CD14-positive monocyte (primary cell): Measurements from ENCODE around the gene MAML1. TPM values are rescaled to one million over a fixed set of nuclear protein-coding genes. Genes with fewer than 3 reads are reported as not detected.
A peak's percentile ranks its signal among the peaks of the same experiment; 100 is the strongest.

Experiments used
- DNase-seq, 3 donors: peaks; one replicate each; pipeline ENCODE4 v3.0.0-alpha.2; 2011 to 2022
- H2AFZ ChIP-seq: 2 replicates; pipeline ENCODE4 v1.6.0; 2012; ENCODE audit warnings: mild to moderate bottlenecking, low read depth, low read length, inconsistent platforms; ENCODE audit not compliant: insufficient read depth, poor library complexity, severe bottlenecking
- H3K27ac ChIP-seq, 2 donors: 1 replicate in 1 of 2; 2 replicates in 1 of 2; pipeline ENCODE4 v1.5.1; 2012 to 2013; ENCODE audit warnings: low read length in 2 of 2, control low read depth in 1 of 2, inconsistent platforms in 1 of 2, low read depth in 1 of 2, mild to moderate bottlenecking in 1 of 2
- H3K27me3 ChIP-seq, 2 donors: one replicate each; pipeline versions ENCODE4 v1.6.0 to v1.6.1; 2011 to 2013; ENCODE audit warnings: low read length in 2 of 2; ENCODE audit not compliant: control insufficient read depth in 2 of 2, insufficient read depth in 2 of 2
- H3K36me3 ChIP-seq, 2 donors: replicated peaks in 1 of 2; 1 replicate in 1 of 2; 2 replicates in 1 of 2; pipeline versions ENCODE4 v1.5.1 to v1.6.1; 2012 to 2013; ENCODE audit warnings: low read length in 2 of 2, control low read depth in 1 of 2, inconsistent platforms in 1 of 2, mild to moderate bottlenecking in 1 of 2; ENCODE audit not compliant: insufficient read depth in 2 of 2, control insufficient read depth in 1 of 2
- H3K4me1 ChIP-seq, 2 donors: 1 replicate in 1 of 2; 2 replicates in 1 of 2; pipeline versions ENCODE4 v1.5.1 to v1.6.1; 2012 to 2013; ENCODE audit warnings: low read length in 2 of 2, control low read depth in 1 of 2, inconsistent platforms in 1 of 2, mild to moderate bottlenecking in 1 of 2, moderate library complexity in 1 of 2; ENCODE audit not compliant: insufficient read depth in 2 of 2, control insufficient read depth in 1 of 2
- H3K4me2 ChIP-seq: replicated peaks from 2 replicates; pipeline ENCODE3; 2012; ENCODE audit warnings: low read length, moderate library complexity, mild to moderate bottlenecking; ENCODE audit not compliant: poor library complexity, severe bottlenecking; ENCODE audit errors: extremely low read depth
- H3K4me3 ChIP-seq, 3 experiments: fragments of 200-600 bp in 1 of 3; sonication (generic) in 1 of 3; replicated peaks in 1 of 3; 1 replicate in 2 of 3; 2 replicates in 1 of 3; pipeline ENCODE4 v1.5.1; 2011 to 2013; ENCODE audit warnings: low read length in 3 of 3, mild to moderate bottlenecking in 3 of 3, control low read depth in 2 of 3, low read depth in 2 of 3, inconsistent platforms in 1 of 3, moderate library complexity in 1 of 3
- H3K79me2 ChIP-seq: 2 replicates; pipeline ENCODE4 v1.6.0; 2012; ENCODE audit warnings: mild to moderate bottlenecking, control low read depth, inconsistent platforms, low read length, moderate library complexity; ENCODE audit not compliant: insufficient read depth
- H3K9ac ChIP-seq: 2 replicates; pipeline ENCODE4 v1.6.0; 2017; ENCODE audit warnings: low read length, mild to moderate bottlenecking; ENCODE audit not compliant: insufficient read depth, poor library complexity, severe bottlenecking
- H3K9me3 ChIP-seq, 2 donors: replicated peaks in 1 of 2; 1 replicate in 1 of 2; 2 replicates in 1 of 2; pipeline versions ENCODE4 v1.5.1 to v1.6.1; 2012 to 2013; ENCODE audit warnings: low read length in 2 of 2, control low read depth in 1 of 2; ENCODE audit not compliant: control insufficient read depth in 1 of 2, insufficient read depth in 1 of 2
- H4K20me1 ChIP-seq: 2 replicates; pipeline ENCODE4 v1.6.0; 2012; ENCODE audit warnings: mild to moderate bottlenecking, low read length, control low read depth, moderate library complexity; ENCODE audit not compliant: insufficient read depth
- H3K27ac Mint-ChIP-seq, 7 donors: one replicate each; pipeline ENCODE4 v1.8.0; 2020; ENCODE audit warnings: mild to moderate bottlenecking in 7 of 7, mixed read lengths in 7 of 7, moderate library complexity in 6 of 7, inconsistent platforms in 2 of 7
- H3K27me3 Mint-ChIP-seq, 3 donors: one replicate each; pipeline ENCODE4 v1.8.0; 2021 to 2022; ENCODE audit warnings: low read depth in 3 of 3, mild to moderate bottlenecking in 3 of 3, mixed read lengths in 3 of 3, moderate library complexity in 3 of 3, inconsistent platforms in 1 of 3
- H3K36me3 Mint-ChIP-seq, 2 donors: one replicate each; pipeline ENCODE4 v1.8.0; 2020; ENCODE audit warnings: mixed read lengths in 2 of 2, inconsistent platforms in 1 of 2, mild to moderate bottlenecking in 1 of 2
- H3K4me1 Mint-ChIP-seq: one replicate; pipeline ENCODE4 v1.8.0; 2020; ENCODE audit warnings: mild to moderate bottlenecking, mixed read lengths
- H3K4me3 Mint-ChIP-seq, 2 donors: one replicate each; pipeline ENCODE4 v1.8.0; 2020; ENCODE audit warnings: mild to moderate bottlenecking in 2 of 2, mixed read lengths in 2 of 2, moderate library complexity in 1 of 2
- H3K9me3 Mint-ChIP-seq, 7 donors: one replicate each; pipeline ENCODE4 v1.8.0; 2020 to 2022; ENCODE audit warnings: mixed read lengths in 7 of 7, mild to moderate bottlenecking in 6 of 7, moderate library complexity in 6 of 7, inconsistent platforms in 2 of 7
- WGBS: methylation state at CpG from one replicate; pipeline ENCODE4 v1.1.5; 2013; ENCODE audit warnings: missing lambda C conversion rate; ENCODE audit not compliant: insufficient coverage; 5-methylcytosine and 5-hydroxymethylcytosine counted together
- intact Hi-C, 2 donors: fragments of 100-400 bp; cut with micrococcal nuclease; formaldehyde crosslinking; loops; one replicate each; pipeline versions ENCODE4 v1.15.0 to v1.15.1; 2023
- polyA plus RNA-seq, 3 donors: library from polyadenylated mRNA; depleted of rRNA in 1 of 3; unstranded in 2 of 3; stranded (reverse) in 1 of 3; fragments of 300-500 nt in 2 of 3; fragments of >200 nt in 1 of 3; fragmentation: Illumina TruSeq in 2 of 3; gene quantifications; 1 replicate in 2 of 3; 2 replicates in 1 of 3; pipeline ENCODE4 v1.2.3, GENCODE V29; 2012 to 2021
- TF ChIP-seq, protein P1 (sequence below): fragments of 200-600 bp; IDR thresholded peaks from one replicate; pipeline ENCODE4 v1.8.0; 2022; ENCODE audit warnings: antibody characterized with exemption, mild to moderate bottlenecking

Gene MAML1
- polyA plus RNA-seq, 3 donors: 2.2 to 11.0 (median 2.7) TPM

DNA sequence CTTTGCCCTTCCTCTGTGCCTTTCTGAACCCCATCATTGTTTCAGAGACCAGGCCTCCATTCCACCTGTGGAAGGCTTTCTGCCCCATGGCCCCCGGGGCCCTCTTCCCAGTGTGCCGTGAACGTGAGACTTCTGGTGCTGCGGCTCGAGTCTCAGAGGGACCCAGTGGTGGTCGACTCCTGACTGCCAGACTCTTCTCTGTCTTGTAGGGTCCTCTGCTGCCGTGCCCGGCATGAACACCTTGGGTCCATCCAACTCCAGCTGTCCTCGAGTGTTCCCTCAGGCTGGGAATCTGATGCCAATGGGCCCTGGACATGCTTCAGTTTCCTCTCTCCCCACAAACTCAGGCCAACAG lies 41.0 kb downstream of the MAML1 start:
- H3K27me3 ChIP-seq: no peaks in the 10 kb centered on the region
- H3K27ac ChIP-seq: no peak overlapping the region
- peaks cover 95% of the 10 kb centered on the region for H4K20me1 ChIP-seq
- no peak overlapping the region for H3K9ac ChIP-seq
- no peak overlapping the region for H3K4me3 Mint-ChIP-seq
- H3K4me1 Mint-ChIP-seq: peaks cover 80% of the 10 kb centered on the region
- H3K36me3 Mint-ChIP-seq: peaks cover 55 to 75% of the 10 kb centered on the region in 2 donors
- no peak for DNase-seq
- peak overlapping the region in 2 of 7 donors; percentile 8 to 42 for H3K27ac Mint-ChIP-seq
- no peaks in the 10 kb centered on the region for H3K27me3 Mint-ChIP-seq
- TF ChIP-seq, protein P1, sequence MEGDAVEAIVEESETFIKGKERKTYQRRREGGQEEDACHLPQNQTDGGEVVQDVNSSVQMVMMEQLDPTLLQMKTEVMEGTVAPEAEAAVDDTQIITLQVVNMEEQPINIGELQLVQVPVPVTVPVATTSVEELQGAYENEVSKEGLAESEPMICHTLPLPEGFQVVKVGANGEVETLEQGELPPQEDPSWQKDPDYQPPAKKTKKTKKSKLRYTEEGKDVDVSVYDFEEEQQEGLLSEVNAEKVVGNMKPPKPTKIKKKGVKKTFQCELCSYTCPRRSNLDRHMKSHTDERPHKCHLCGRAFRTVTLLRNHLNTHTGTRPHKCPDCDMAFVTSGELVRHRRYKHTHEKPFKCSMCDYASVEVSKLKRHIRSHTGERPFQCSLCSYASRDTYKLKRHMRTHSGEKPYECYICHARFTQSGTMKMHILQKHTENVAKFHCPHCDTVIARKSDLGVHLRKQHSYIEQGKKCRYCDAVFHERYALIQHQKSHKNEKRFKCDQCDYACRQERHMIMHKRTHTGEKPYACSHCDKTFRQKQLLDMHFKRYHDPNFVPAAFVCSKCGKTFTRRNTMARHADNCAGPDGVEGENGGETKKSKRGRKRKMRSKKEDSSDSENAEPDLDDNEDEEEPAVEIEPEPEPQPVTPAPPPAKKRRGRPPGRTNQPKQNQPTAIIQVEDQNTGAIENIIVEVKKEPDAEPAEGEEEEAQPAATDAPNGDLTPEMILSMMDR: no peak
- H3K9me3 ChIP-seq: no peaks in the 10 kb centered on the region
- no peak overlapping the region for H2AFZ ChIP-seq
- peaks cover 78% of the 10 kb centered on the region for H3K79me2 ChIP-seq
- H3K4me3 ChIP-seq: no peak overlapping the region
- WGBS: 95% methylated on average over 9 of the region's 9 CpGs
- H3K36me3 ChIP-seq: peaks cover 38 to 67% of the 10 kb centered on the region in 2 donors
- intact Hi-C loops: no loop called here
- H3K4me2 ChIP-seq: no peak overlapping the region
- no peaks in the 10 kb centered on the region for H3K9me3 Mint-ChIP-seq
- peaks cover 79 to 94% of the 10 kb centered on the region in 2 donors for H3K4me1 ChIP-seq

DNA sequence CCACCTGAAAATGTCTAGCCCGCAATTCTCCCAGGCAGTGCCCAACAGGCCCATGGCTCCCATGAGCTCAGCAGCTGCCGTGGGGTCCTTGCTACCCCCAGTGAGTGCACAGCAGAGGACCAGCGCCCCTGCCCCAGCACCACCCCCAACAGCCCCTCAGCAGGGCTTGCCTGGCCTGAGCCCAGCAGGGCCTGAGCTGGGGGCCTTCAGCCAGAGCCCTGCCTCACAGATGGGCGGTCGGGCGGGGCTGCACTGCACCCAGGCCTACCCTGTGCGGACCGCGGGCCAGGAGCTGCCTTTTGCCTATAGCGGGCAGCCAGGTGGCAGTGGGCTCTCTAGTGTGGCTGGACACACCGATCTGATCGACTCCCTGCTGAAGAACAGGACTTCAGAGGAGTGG lies 41.8 kb downstream of the MAML1 start:
- peaks cover 80% of the 10 kb centered on the region for H3K4me1 Mint-ChIP-seq

More for the DNA sequence above, 41.8 kb downstream of the MAML1 start:
- Histone ChIP-seq H2AFZ (no peak overlapping the region), H3K27ac (no peak overlapping the region), H3K4me1 (peaks cover 79 to 94% of the 10 kb centered on the region in 2 donors), H3K9ac (no peak overlapping the region), H3K9me3 (no peaks in the 10 kb centered on the region), H3K79me2 (peaks cover 78% of the 10 kb centered on the region), H4K20me1 (peaks cover 94% of the 10 kb centered on the region), H3K27me3 (no peaks in the 10 kb centered on the region), H3K4me3 (no peak overlapping the region), H3K4me2 (no peak overlapping the region), H3K36me3 (peaks cover 38 to 63% of the 10 kb centered on the region in 2 donors)
- 98% methylated on average over 10 of the region's 12 CpGs for WGBS
- no peak overlapping the region for H3K4me3 Mint-ChIP-seq
- H3K36me3 Mint-ChIP-seq: peaks cover 52 to 72% of the 10 kb centered on the region in 2 donors
- no peaks in the 10 kb centered on the region for H3K9me3 Mint-ChIP-seq
- intact Hi-C loops: no loop called here
- no peak for DNase-seq
- TF ChIP-seq, protein P1: no peak
- peaks cover 0 to 2% (median 0%) of the 10 kb centered on the region in 3 donors for H3K27me3 Mint-ChIP-seq
- H3K27ac Mint-ChIP-seq: no peak overlapping the region
